GM21423 (cell line): Measurements from ENCODE around the gene TMC7.
"Not testable (repeated sequence)": the region's sequence is repeated elsewhere in the genome, so short reads cannot be mapped to it uniquely, and the experiment has no call there.

Experiments
- ATAC-seq: cut with Tn5 transposase; IDR thresholded peaks from one replicate; pipeline ENCODE4 v1.9.1; 2021; ENCODE audit warnings: mild to moderate bottlenecking, moderate library complexity; ENCODE audit not compliant: unreplicated experiment

The TMC7 gene

DNA sequence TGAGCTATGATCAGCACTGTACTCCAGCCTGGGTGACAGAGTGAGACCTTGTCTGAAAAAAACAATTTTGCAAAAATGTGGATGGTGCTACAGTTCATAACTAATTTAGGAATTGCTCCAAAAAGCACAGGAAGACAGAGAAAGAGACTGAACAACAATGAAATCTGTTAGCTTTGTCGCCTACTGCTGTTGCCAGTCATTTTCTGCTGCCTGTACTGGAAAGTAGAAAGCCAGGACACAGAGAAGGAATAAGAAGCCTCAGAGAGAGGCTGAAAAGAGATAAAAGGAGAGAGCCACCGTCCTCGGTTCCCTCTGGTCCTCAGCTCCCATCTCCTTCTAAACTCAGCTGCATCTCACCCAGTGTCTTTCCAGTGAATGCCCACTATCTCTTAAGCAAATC lies 8.6 kb upstream of the TMC7 start:
- ATAC-seq = no peak

DNA sequence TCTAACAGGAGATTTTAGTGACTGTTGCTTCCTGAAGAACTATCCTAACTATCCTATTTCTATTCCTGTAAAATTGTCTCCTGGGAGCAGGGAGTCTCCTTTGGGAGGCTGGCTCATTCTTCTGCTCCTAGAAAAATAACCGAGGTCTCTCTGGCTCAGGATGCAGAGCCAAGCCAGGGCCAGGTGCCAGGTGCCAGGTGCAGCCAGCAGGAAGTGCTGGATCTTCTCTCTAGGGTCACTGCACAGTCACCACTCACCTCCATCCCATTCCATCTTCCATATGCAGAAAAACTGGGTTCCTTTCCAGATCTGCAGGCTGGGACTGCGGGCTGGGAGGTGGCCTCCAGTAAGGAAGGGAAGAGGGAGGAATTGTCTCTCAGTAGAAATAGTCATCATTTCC lies 3.8 kb upstream of the TMC7 start:
- ATAC-seq = no peak

DNA sequence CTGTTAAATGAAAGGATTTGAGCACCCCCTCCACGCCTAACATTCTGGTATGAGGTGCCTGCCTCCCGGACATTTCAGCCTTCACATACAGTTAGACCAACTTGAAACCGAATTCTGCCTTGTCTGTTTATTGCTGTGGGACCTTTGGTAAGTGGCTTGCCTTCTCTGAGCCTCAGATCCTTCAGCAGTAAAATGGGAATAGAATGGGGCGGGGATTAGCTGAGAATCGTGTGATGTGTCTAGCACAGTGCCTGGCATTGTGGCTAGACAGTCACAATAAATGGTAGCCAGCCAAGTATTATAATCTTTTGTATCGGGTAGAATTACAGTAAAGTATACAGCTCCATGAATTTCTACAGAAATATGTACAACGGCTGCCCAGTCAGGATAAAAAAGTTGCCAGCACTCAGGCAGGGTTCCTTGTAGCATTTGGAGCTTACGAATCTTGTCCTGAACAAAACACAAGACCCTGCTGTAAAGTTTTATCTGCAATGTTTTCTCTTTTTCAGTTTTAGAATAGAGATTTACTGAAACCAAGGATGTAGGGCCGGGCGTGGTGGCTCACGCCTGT lies 786 bp downstream of the TMC7 start:
- ATAC-seq = no peak

DNA sequence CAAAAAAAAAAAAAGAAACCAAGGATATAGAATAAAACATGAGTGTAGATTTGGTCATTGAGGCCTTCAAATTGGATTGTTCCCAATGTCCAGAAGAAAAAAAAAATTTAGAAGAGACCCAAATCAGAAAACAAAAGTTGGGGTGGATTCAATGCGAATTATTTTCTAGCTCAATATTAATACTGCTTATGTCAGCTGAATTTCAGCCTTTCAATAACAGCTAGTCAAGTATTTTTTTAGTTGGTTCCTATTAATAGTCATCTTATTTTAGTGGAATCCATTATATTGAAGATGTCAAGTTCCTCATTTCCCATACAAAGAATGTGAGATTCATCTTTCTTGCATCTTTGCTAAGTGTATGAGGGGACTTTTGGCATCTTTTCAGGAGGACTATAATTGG lies 1.5 kb downstream of the TMC7 start:
- ATAC-seq = not testable (repeated sequence)

DNA sequence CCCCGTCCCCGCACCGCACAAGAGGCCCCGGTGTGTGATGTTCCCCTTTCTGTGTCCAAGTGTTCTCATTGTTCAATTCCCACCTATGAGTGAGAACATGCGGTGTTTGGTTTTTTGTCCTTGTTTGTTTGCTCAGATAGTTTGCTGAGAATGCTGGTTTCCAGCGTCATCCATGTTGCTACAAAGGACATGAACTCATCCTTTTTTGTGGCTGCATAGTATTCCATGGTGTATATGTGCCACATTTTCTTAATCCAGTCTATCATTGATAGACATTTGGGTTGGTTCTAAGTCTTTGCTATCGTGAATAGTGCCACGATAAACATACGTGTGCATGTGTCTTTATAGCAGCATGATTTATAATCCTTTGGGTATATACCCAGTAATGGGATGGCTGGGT lies 8.0 kb downstream of the TMC7 start:
- ATAC-seq = not testable (repeated sequence)

DNA sequence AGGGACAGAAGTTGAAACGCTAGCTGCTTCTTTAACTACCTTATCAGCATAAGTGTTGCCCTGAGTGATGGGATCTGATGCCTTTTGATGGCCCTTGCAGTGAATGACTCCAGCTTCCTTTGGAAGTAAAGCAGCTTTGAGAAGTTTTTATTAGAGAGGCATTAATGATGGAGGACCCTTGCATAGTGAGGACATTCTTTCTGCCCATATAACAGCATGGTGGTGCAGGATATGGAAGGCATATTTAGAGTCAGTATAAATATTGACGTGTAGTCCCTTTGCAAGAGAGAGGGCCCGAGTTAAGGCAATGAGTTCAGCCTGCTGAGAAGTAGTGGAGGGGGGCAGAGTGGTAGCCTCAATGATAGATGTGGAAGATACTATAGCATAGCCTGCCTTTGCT lies 9.8 kb downstream of the TMC7 start:
- ATAC-seq = not testable (repeated sequence)

DNA sequence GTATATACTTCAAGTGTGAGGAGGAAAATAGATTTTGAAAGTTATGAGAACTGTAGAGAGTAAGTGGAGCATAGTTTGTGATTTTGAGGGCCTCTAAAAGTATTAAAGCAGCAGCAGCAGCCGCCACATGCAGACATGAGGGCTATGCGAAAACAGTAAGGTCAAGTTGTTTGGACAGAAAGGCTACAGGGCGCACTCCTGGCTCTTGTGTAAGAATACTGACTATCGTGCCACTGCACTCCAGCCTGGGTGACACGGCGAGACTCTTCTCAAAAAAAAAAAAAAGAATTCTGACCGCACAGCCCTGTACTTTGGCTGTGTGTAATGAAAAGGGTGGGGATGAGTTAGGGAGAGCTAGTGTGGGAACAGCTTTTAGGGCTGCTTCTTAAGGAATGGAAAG lies 10.4 kb downstream of the TMC7 start:
- not testable (repeated sequence) for ATAC-seq

DNA sequence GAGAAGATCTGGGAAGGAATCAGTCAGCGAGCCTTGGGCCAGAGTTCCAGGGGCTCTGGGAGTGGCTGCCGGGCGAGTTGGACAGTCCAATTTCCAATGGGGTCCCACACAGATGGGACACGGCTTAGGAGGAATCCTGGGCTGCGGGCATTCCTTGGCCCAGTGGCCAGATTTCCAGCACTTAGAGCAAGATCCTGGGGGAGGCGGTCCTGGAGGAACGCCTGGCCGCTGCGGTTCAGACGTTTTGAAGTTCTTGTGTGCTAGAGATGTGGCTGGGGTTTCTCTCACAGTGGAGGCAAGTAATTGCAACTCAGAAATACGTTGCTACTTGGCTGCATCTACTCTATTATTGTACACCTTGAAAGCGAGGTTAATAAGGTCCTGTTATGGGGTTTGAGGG lies 11.7 kb downstream of the TMC7 start:
- ATAC-seq = not testable (repeated sequence)

DNA sequence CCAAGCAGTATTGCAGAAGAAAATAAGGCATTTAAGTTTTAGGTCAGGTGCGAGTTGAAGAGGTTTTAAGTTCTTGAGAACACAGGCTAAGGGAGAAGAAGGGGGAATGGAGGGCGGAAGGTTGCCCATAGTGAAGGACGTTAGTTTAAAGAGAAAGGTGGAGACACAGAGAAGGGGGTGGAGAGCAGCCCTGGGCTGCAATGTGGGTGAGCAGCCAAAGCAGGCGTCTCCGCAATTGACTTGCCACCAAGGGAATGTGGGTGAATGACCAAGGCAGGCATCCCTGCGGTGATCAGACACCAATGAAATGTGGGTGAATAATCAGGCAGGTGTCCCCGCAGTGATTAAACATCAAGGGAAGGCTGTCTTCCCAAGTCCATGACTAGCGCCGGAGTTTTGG lies 12.8 kb downstream of the TMC7 start:
- ATAC-seq = not testable (repeated sequence)

DNA sequence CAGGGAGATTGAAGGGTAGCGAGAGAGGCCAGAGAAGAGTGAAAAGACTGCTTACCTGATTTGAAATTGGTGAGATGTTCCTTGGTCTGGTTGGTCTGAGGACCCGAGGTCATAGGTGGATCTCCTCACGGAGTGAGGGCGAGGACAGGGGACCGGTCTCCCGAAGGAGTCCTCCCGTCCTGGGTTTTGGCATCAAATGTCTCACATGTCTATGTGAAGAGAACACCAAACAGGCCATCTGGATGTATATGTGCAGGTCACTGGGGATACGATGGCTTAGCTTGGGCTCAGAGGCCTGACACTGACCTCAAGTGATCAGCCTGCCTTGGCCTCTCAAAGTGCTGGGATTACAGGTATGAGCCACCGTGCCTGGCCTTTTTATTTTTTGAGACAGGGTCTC lies 13.3 kb downstream of the TMC7 start:
- not testable (repeated sequence) for ATAC-seq

DNA sequence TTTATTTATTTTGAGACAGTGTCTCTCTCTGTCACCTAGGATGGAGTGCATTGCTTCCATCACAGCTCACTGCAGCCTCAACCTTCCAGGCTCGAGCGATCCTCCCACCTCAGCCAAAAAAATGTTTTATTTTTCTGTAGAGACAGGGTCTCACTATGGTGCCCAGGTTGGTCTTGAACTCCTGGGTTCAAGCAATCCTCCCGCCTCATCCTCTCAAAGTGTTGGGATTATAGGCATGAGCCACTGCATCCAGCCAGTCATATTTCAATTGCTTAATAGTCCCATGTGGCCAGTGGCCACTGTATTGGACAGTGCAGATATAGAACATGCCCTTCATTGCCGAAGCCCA lies 15.3 kb downstream of the TMC7 start:
- no peak for ATAC-seq

DNA sequence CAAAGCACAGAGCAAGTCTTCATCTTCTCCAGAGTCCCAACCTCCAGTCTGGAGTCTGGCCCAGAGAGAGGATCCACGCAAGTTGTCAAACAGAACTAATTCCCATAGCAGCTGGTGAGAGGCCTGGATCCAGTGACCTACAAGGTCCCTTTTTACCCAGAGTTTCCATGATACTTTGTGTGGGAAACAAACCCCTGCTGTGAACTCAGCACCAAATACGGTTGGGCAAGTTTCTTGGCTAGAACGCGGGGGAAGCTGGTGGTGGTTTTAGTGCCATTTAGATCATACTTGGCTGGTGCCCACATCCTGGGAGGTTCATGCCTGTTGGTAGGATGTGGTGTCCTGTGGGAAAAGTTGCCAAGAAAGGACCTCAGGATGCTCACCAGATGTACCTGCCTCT lies 18.1 kb downstream of the TMC7 start:
- no peak for ATAC-seq

DNA sequence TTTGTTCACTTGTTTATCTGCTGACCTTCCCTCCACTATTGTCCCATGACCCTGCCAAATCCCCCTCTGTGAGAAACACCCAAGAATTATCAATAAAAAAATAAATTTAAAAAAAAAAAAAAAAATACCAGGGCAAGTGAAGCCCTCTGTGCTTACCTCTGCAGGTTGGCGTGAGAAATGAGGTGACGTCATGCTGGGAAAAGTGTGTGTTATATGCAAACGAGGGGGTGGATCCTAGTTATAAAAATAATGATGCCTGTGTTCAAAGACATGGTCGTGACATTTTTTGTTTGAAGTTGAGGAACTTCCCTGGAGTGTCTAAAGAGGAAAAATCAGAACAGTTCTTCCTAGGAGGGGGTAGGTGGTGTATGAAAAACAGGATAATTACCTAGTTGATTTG lies 20.2 kb downstream of the TMC7 start:
- no peak for ATAC-seq

DNA sequence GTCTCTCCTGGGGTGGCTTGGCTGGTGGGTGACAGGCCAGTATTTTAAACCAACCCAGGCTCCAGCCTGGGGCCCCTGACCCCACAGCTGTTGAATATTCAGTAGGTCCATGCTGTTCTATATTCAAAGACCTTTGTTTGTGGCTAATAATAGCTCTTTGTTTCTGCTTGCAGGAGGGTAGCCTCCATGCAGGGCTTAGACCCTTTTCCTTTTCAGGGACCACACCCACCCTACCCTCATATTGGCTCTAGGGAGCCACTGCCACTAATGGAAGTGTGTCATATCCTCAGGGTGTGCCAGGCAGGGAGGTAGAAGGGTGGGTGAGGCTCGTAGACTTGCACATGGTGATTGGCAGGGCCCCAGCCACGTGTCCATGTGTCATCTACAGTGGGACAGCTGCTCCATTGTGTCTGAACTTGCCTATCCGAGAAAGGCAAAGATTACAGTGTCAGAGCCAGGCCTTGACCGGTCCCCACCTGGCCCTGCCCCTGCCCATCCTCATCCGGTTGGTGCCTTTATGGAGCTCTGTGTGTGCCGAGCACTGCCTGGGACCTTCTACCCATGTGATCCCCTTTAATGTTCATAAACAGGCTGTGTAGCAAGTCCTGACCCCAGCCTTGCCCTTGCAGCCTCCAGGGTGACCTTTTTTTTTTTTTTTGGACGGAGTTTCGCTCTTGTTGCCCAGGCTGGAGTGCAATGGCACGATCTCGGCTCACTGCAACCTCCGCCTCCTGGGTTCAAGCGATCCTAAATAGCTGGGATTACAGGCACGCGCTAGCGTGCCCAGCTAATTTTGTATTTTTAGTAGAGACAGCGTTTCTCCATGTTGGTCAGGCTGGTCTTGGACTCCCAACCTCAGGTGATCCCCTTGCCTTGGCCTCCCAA lies 22.1 kb downstream of the TMC7 start:
- ATAC-seq = no peak

DNA sequence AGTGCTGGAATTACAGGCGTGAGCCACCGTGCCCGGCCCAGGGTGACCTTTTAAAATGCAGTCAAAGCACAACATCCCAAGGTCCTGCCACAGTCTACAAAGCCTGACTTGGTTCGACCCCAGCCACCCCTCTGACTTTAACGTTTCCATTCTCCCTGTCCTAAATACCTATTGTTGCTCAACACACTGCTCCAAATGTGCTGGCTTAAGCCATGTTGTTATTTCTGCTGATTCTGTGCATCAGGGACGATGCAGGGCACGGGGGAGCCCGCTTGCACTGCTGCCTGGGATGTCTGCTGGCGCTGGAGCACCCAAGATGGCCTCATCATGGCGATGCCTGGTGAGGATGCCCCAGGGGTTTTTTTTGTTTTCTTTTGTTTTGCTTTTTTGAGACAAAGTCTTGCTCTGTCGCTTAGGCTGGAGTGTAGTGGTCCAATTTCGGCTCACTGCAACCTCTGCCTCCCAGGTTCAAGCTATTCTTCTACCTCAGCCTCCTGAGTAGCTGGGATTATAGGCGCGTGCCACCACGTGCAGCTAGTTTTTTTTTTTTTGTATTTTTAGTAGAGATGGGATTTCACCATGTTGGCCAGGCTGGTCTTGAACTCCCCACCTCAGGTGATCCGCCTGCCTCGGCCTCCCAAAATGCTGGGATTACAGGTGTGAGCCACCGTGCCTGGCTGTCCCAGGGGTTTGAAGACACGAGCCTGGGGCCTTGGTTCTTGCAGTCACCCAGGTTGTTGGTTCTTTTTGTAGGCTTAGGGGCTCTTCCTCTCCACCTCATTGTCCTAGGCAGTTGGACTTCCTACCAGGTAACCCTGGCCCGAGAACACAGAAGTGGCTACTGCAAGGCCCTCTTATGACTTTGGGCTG lies 22.9 kb downstream of the TMC7 start:
- no peak for ATAC-seq

DNA sequence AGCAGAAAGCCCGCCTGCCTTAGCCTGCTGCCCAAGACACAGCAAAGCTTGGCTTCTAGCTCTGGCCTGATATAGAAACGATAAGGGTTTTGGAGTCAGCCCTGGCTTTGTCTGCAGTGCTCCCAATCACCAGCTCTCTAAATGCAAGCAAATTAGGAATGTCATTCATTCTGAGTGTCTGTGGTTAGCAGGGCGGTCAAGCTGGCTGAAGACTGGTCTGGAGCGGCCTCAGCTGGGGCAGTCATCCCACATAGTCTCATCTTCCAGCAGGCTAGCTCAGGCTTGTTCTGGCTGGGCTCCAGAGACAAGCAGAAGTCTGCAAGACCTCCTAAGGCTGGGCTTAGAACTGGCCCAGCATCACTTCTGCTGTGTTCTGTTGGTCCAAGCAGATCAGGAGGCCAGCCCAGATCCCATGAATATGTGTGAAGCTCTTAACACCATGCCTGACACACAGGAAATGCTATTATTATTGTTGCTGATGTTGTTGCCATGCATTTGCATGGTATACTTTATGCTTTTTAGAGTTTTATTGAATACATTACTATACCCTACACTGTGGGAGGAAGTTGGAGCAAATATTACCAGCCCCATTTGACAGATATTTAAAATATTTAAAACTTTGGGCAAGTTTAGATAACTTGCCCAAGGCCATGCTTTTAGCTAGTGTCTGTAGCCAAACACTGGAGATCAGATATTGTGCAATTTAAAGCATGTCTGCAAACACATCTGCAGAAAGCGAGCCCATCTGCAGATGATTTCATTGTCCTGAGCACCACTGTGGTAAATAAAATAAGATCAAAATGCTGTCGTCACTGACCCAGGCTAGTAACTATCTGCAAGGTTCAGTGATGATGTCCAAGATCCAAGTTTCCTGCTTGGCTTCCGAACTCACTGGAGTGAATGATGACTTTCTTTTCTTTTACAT lies 24.8 kb downstream of the TMC7 start:
- ATAC-seq = no peak

DNA sequence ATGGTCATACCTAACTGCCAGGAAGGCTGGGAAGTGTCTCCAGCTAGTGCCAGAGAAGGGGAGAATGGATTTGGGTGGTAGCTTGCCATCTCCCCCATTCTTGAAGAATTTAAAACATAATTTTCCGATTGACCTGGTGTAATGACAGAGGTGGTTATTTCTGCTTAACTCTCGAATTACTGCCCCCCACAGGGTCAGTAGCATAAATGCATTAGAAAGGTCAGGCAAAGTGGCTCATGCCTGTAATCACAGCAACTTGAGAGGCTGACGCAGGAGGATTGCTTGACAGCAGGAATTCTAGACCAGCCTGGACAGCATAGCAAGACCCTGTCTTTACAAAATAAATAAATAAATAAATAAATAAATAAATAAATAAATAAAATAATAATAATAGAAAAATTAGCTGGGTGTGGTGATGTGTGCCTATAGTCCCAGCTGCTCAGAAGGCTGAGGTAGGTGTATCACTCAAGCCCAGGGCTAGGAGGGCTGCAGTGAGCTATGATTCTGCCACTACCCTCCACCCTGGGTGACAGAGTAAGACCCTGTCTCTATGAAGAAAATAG lies 27.5 kb downstream of the TMC7 start:
- ATAC-seq = no peak

DNA sequence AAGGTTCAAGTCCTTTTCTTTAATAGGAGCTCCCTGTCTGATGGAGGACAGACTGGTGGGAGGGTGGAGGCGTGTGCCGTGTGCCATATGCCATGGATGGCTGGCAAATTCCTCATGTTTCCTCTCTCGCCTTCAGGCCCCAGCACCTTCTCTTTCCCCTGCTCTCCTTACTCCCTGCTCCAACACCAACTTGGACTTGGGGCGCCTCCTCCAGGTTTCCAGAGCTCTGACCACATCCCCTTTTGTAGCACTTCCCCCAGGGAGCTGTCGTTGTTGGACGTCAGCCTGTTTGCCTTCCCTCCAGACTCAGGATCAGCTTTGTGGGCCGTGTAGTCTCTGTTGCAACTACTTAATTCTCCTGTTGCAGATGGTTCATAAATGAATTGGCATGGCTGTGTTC lies 30.7 kb downstream of the TMC7 start:
- ATAC-seq = no peak

DNA sequence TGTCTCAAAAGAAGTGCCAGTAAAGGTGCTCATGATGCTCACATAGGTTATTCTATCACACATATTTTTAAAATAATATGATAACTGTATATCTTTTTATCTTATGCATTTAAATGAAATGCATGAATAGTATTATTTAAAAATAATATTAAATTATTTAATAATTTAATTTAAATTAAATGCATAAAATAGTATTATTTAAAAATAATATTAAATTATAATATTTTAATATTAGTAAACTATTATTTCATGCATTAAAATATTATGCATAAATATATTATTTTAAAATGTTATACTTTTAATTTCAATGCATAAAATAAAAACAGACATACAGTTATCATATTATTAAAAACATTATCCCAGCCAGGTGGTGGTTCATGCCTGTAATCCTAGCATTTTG lies 33.4 kb downstream of the TMC7 start:
- no peak for ATAC-seq

DNA sequence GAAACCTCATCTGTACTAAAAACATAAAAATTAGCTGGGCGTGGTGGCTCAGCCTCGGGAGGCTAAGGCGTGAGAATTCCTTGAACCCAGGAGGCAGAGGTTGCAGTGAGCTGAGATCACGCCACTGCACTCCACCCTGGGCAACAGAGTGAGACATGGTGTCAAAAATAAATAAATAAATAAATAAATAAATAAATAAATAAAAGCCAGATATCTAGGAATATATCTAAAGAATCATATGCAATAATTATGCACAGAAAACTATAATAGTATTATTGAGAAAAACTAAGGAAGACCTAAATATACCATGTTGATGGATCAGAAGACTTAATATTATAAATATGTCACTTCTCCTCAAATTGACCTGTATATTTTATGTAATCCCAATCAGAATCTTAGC lies 37.0 kb downstream of the TMC7 start:
- ATAC-seq = no peak
